Mesothelial cell of epicardium (in vitro differentiated cells): ENCODE results near the gene TTLL11. TPM values are rescaled to one million over a fixed set of nuclear protein-coding genes. Genes with fewer than 3 reads are reported as not detected.

Experiments
- DNase-seq, 2 experiments: peaks; one replicate each; pipeline ENCODE4 v3.0.0; 2021; ENCODE audit warnings: low spot score in 2 of 2; ENCODE audit not compliant: unreplicated experiment in 2 of 2
- H3K27ac Mint-ChIP-seq: 2 replicates; pipeline ENCODE4 v1.8.0; 2021; ENCODE audit warnings: mixed read lengths
- H3K27me3 Mint-ChIP-seq: 2 replicates; pipeline ENCODE4 v1.8.0; 2021; ENCODE audit warnings: low read depth, mixed read lengths
- H3K36me3 Mint-ChIP-seq: 2 replicates; pipeline ENCODE4 v1.8.0; 2021; ENCODE audit warnings: mixed read lengths
- H3K4me1 Mint-ChIP-seq: 2 replicates; pipeline ENCODE4 v1.8.0; 2021; ENCODE audit warnings: mixed read lengths
- H3K4me3 Mint-ChIP-seq: 2 replicates; pipeline ENCODE4 v1.8.0; 2021; ENCODE audit warnings: mild to moderate bottlenecking, moderate library complexity, mixed read lengths
- H3K9me3 Mint-ChIP-seq: 2 replicates; pipeline ENCODE4 v1.8.0; 2021; ENCODE audit warnings: mixed read lengths
- total RNA-seq: library from RNA; stranded (reverse); gene quantifications from 3 replicates; pipeline ENCODE4 v1.2.1, GENCODE V29; 2021
- TF ChIP-seq, protein P1 (sequence below): fragments of 200-600 bp; sonication (generic); IDR thresholded peaks from one replicate; pipeline ENCODE4 v1.5.0; 2021; ENCODE audit warnings: antibody characterized with exemption; ENCODE audit not compliant: unreplicated experiment

The TTLL11 gene
- total RNA-seq, 1 donor from 2014 or later, result 4.8 TPM

DNA sequence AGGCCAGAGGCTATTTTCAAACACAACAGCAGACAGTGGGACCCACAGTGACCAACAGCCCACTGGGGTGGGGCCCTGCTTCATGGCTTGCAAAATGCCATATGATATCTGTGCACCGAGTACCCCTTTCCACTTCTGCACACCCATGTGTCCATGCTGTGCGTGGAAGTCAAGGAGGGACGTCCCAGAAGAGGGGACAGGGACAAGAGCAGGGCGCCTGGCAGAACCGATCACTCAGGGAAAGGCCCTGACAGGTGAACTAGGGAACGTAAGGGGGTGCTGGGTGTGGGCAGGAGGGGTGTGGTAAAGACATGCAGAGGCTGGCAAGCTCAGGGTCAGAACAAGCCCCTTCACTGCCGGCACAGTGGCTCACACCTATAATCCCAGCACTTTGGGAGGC, 7.6 kb upstream of the TTLL11 start:
- TF ChIP-seq, protein P1, sequence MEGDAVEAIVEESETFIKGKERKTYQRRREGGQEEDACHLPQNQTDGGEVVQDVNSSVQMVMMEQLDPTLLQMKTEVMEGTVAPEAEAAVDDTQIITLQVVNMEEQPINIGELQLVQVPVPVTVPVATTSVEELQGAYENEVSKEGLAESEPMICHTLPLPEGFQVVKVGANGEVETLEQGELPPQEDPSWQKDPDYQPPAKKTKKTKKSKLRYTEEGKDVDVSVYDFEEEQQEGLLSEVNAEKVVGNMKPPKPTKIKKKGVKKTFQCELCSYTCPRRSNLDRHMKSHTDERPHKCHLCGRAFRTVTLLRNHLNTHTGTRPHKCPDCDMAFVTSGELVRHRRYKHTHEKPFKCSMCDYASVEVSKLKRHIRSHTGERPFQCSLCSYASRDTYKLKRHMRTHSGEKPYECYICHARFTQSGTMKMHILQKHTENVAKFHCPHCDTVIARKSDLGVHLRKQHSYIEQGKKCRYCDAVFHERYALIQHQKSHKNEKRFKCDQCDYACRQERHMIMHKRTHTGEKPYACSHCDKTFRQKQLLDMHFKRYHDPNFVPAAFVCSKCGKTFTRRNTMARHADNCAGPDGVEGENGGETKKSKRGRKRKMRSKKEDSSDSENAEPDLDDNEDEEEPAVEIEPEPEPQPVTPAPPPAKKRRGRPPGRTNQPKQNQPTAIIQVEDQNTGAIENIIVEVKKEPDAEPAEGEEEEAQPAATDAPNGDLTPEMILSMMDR, result no peak
- DNase-seq, result no peak

GRCh38 chr9:122099271-122099869, 6.3 kb upstream of the TTLL11 start:
- TF ChIP-seq, protein P1, result peak; percentile 98
- no peak overlapping the region for H3K27ac Mint-ChIP-seq
- peak; percentile 64 to 81 for DNase-seq
- no peaks in the 10 kb centered on the region for H3K36me3 Mint-ChIP-seq
- H3K4me3 Mint-ChIP-seq, result no peak overlapping the region
- H3K27me3 Mint-ChIP-seq, result peaks cover 41% of the 10 kb centered on the region
- peaks cover 7% of the 10 kb centered on the region for H3K9me3 Mint-ChIP-seq
- H3K4me1 Mint-ChIP-seq, result no peaks in the 10 kb centered on the region

More for the DNA sequence above, 7.6 kb upstream of the TTLL11 start:
- Mint-ChIP-seq H3K36me3 (no peaks in the 10 kb centered on the region), H3K4me3 (no peak overlapping the region), H3K9me3 (peaks cover 7% of the 10 kb centered on the region), H3K27ac (no peak overlapping the region), H3K4me1 (no peaks in the 10 kb centered on the region), H3K27me3 (peaks cover 29% of the 10 kb centered on the region)

DNA sequence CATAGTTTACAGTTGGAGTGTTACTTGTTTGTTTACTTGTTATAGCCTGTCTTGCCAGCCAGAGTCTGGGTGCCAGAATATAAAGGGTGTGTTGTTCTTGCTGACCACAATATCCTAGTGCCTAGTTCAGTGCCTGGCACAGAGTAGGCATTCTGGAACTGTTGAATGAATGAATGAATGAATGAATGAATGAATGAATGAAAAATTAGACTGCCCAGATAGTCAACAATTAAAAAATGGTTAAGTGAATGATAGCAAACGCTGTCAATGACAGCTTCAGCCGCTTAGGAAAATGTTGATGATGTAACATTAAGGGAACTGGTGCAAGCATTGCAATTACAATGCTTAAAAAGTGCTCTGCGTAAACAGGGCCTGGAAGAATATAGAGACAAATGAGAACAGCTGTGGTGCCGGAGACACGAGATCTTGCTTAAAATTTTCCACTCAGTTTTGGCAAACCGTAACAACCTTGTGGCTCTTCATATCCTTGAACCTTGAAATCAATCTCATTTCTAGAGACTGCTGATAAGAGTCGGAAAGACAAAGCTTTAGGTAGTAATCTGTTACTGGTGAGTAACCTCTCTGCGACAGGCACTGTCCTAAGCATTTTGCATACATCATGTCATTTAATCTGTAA, 4.7 kb upstream of the TTLL11 start:
- Mint-ChIP-seq H3K9me3 (no peaks in the 10 kb centered on the region), H3K36me3 (no peaks in the 10 kb centered on the region), H3K27me3 (peaks cover 50% of the 10 kb centered on the region), H3K27ac (no peak overlapping the region), H3K4me1 (peaks cover 1% of the 10 kb centered on the region), H3K4me3 (no peak overlapping the region)
- TF ChIP-seq, protein P1, result no peak
- DNase-seq, result no peak

- Mint-ChIP-seq H3K27ac (no peak overlapping the region), H3K9me3 (no peaks in the 10 kb centered on the region), H3K4me1 (peaks cover 6% of the 10 kb centered on the region), H3K4me3 (no peak overlapping the region), H3K27me3 (peaks cover 50% of the 10 kb centered on the region), H3K36me3 (no peaks in the 10 kb centered on the region)
- no peak for DNase-seq
- TF ChIP-seq, protein P1, result no peak
Measured at GRCh38 chr9:122096620-122097415, 3.7 kb upstream of the TTLL11 start.

GRCh38 chr9:122095010-122095767, 2.1 kb upstream of the TTLL11 start:
- Mint-ChIP-seq H3K27me3 (peaks cover 48% of the 10 kb centered on the region), H3K4me1 (peaks cover 12% of the 10 kb centered on the region)

More at GRCh38 chr9:122095010-122095767, 2.1 kb upstream of the TTLL11 start:
- no peaks in the 10 kb centered on the region for H3K36me3 Mint-ChIP-seq
- no peak overlapping the region for H3K27ac Mint-ChIP-seq
- TF ChIP-seq, protein P1, result peak; percentile 64
- no peaks in the 10 kb centered on the region for H3K9me3 Mint-ChIP-seq
- DNase-seq, result peak in 1 of 2 experiments; percentile 52
- peak overlapping the region; percentile 4 for H3K4me3 Mint-ChIP-seq
